ENCODE data around the gene TRAF3.

TRAF3 gene

GRCh38 chr14:102905116-102906108 is 128.2 kb downstream of the TRAF3 start:
- in situ Hi-C loops (cut with MboI; ENCODE audit: low sequenced_read_pairs) = no loop called here

GRCh38 chr14:102906616-102907302 is 129.5 kb downstream of the TRAF3 start:
- in situ Hi-C loops (cut with MboI; ENCODE audit: low sequenced_read_pairs) = no loop called here

- in situ Hi-C loops (cut with MboI; ENCODE audit: low sequenced_read_pairs) = no loop called here
These were observed 130.1 kb downstream of the TRAF3 start for GRCh38 chr14:102907303-102907844.

GRCh38 chr14:102907980-102908730 is 130.9 kb downstream of the TRAF3 start:
- in situ Hi-C loops (cut with MboI; ENCODE audit: low sequenced_read_pairs) = no loop called here

- in situ Hi-C loops (cut with MboI; ENCODE audit: low sequenced_read_pairs) = no loop called here
These were observed 131.7 kb downstream of the TRAF3 start for GRCh38 chr14:102908766-102909455.

GRCh38 chr14:102909462-102909861 is 132.2 kb downstream of the TRAF3 start:
- in situ Hi-C loops (cut with MboI; ENCODE audit: low sequenced_read_pairs) = no loop called here

GRCh38 chr14:102909911-102910310 is 132.7 kb downstream of the TRAF3 start:
- in situ Hi-C loops (cut with MboI; ENCODE audit: low sequenced_read_pairs) = no loop called here

- in situ Hi-C loops (cut with MboI; ENCODE audit: low sequenced_read_pairs) = no loop called here
These were observed 133.2 kb downstream of the TRAF3 start for GRCh38 chr14:102910442-102910841.

GRCh38 chr14:102911541-102911951 is 134.3 kb downstream of the TRAF3 start:
- in situ Hi-C loops (cut with MboI; ENCODE audit: low sequenced_read_pairs) = no loop called here

GRCh38 chr14:102911991-102912761 is 134.9 kb downstream of the TRAF3 start:
- in situ Hi-C loops (cut with MboI; ENCODE audit: low sequenced_read_pairs) = no loop called here

GRCh38 chr14:102913341-102914211 is 136.3 kb downstream of the TRAF3 start:
- in situ Hi-C loops (cut with MboI; ENCODE audit: low sequenced_read_pairs) = no loop called here

GRCh38 chr14:102914474-102915291 is 137.4 kb downstream of the TRAF3 start:
- in situ Hi-C loops (cut with MboI; ENCODE audit: low sequenced_read_pairs) = no loop called here

- in situ Hi-C loops (cut with MboI; ENCODE audit: low sequenced_read_pairs) = no loop called here
These were observed 138.3 kb downstream of the TRAF3 start for GRCh38 chr14:102915292-102916110.

- in situ Hi-C loops (cut with MboI; ENCODE audit: low sequenced_read_pairs) = no loop called here
These were observed 139.3 kb downstream of the TRAF3 start for GRCh38 chr14:102916347-102917055.

- in situ Hi-C loops (cut with MboI; ENCODE audit: low sequenced_read_pairs) = no loop called here
These were observed 139.8 kb downstream of the TRAF3 start for GRCh38 chr14:102917056-102917385.

GRCh38 chr14:102917469-102918211 is 140.4 kb downstream of the TRAF3 start:
- in situ Hi-C loops (cut with MboI; ENCODE audit: low sequenced_read_pairs) = no loop called here

Measured in HL-60/S4 (cell line).